SK-MEL-5 (cell line): Measurements from ENCODE around the gene UGT2A2. TPM values are rescaled to one million over a fixed set of nuclear protein-coding genes. Genes with fewer than 3 reads are reported as not detected.

ENCODE experiments used
- DNase-seq: peaks from one replicate; pipeline ENCODE4 v3.0.0-alpha.2; 2016; ENCODE audit warnings: low read depth, low spot score
- in situ Hi-C: cut with HindIII; loops from 2 replicates; pipeline ENCODE4 v1.10.0; 2016; ENCODE audit warnings: low sequenced_read_pairs, high pct_unique_total_duplicates, low pct_unique_long_range_greater_than_20kb
- small RNA-seq, 2 experiments: library from RNA; depleted of rRNA; stranded (forward); fragments of <200 nt; gene quantifications; one replicate each; pipeline ENCODE3, GENCODE V24; 2014
- total RNA-seq: library from RNA; depleted of rRNA; stranded (reverse); fragments of >200 nt; shearing (Covaris generic); gene quantifications from 2 replicates; pipeline ENCODE4 v1.2.3, GENCODE V29; 2014; rRNA removed

The UGT2A2 gene
- total RNA-seq, 1 experiment from 2014 or later = not detected

DNA sequence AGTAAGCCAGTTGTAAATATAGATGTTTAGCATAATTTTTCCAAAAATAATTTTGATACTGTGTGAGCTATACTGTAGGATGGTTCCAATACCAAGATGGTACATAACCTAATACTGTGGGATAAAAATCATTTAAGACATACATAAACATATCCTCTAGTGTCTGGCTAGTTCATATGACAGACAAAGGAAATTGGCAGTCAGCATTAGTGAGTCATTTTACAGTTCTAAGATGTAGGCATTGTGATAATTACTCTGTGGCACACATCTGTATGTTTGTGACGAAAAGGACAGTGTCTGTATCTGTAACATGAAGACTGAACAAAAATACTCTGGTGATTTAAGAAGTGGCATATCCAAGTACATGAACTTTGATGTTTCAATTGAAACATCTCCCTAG is 49.6 kb downstream of the UGT2A2 start:
- in situ Hi-C loops = no loop called here
- DNase-seq = no peak

GRCh38 chr4:69584135-69584534 is 55.3 kb downstream of the UGT2A2 start:
- DNase-seq = no peak
- in situ Hi-C loops = no loop called here

DNA sequence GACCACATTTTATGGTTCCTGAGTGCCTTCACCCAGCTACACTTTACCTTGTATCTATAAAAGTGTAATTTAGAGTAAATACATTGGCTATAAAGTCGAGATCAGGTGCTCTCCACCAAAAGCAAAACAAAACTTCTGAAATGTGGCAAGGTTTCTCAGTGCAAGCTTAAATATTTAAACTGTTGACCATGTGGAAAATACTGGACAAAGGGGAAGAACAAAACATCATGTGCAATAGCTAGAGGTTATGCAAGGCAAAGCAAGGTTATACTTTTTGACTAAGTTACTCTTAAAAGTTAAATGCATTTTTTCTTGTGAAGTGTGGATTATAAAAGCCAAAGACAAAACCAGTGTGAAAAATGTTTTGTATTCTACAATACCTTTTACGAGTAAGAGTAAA is 55.9 kb downstream of the UGT2A2 start:
- no peak for DNase-seq
- in situ Hi-C loops = no loop called here

- in situ Hi-C loops = no loop called here
Observed at GRCh38 chr4:69577245-69577644, 62.2 kb downstream of the UGT2A2 start.

GRCh38 chr4:69576251-69576877 is 63.1 kb downstream of the UGT2A2 start:
- no peak for DNase-seq
- in situ Hi-C loops = no loop called here

More at GRCh38 chr4:69577245-69577644, 62.2 kb downstream of the UGT2A2 start:
- no peak for DNase-seq

GRCh38 chr4:69568787-69569186 is 70.7 kb downstream of the UGT2A2 start:
- in situ Hi-C loops = no loop called here
- DNase-seq = no peak

GRCh38 chr4:69563424-69563823 is 76.0 kb downstream of the UGT2A2 start:
- no peak for DNase-seq

DNA sequence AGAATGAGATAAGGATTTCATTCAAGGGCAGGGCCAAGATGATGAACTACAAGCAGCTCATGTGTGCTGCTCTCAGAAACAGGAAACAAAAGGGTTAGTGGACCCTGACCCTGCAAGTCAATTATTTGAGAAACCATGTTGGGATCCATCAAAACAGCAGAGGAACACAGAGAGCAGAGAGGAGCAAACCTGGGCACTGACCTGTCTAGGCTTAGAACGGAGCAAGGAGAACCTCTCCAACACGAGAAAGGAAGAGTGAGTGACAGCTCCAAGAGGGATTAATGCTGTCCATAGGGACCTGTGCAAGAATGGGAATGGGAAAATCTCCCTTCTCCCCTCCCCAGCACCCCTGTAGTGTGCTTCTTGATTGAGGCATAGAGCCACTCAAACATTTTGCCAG is 89.8 kb downstream of the UGT2A2 start:
- in situ Hi-C loops = no loop called here

More at GRCh38 chr4:69563424-69563823, 76.0 kb downstream of the UGT2A2 start:
- in situ Hi-C loops = no loop called here

GRCh38 chr4:69546134-69546765 is 93.2 kb downstream of the UGT2A2 start:
- in situ Hi-C loops = no loop called here
- DNase-seq = no peak

More for the DNA sequence above, 89.8 kb downstream of the UGT2A2 start:
- DNase-seq = no peak

Small RNA genes lying within 50 kb of the gene (small RNA-seq; reads per million reads assigned to genes)
- gene UGT2A2 = 0 reads per million in 2 experiments

Other genes with a start within 250 kb of the UGT2A2 start
- gene UGT2B4, start 143.7 kb downstream of the UGT2A2 start, total RNA-seq = not detected in 2 replicates
- gene UGT2A1, start 13.6 kb upstream of the UGT2A2 start, total RNA-seq = not detected in 2 replicates
- not detected in 2 replicates for gene SULT1B1, start 121.0 kb upstream of the UGT2A2 start, total RNA-seq
- gene SULT1E1, start 220.5 kb upstream of the UGT2A2 start, total RNA-seq = not detected in 2 replicates